Immature natural killer cell (primary cell): Measurements from ENCODE around the gene PNISR. TPM values are rescaled to one million over a fixed set of nuclear protein-coding genes. Genes with fewer than 3 reads are reported as not detected.
A peak's percentile ranks its signal among the peaks of the same experiment; 100 is the strongest.
"Not testable (repeated sequence)": the region's sequence is repeated elsewhere in the genome, so short reads cannot be mapped to it uniquely, and the experiment has no call there.

Experiments used
- DNase-seq, 3 donors: peaks; one replicate each; pipeline ENCODE4 v3.0.0; 2022; ENCODE audit warnings: mixed read lengths in 1 of 3
- H3K27ac Mint-ChIP-seq, 6 donors: one replicate each; pipeline ENCODE4 v1.8.0; 2020; ENCODE audit warnings: mixed read lengths in 6 of 6, mild to moderate bottlenecking in 5 of 6, inconsistent platforms in 4 of 6, moderate library complexity in 3 of 6
- H3K27me3 Mint-ChIP-seq, 3 donors: one replicate each; pipeline ENCODE4 v1.8.0; 2020 to 2021; ENCODE audit warnings: low read depth in 3 of 3, mild to moderate bottlenecking in 3 of 3, mixed read lengths in 3 of 3, moderate library complexity in 3 of 3, inconsistent platforms in 1 of 3
- H3K36me3 Mint-ChIP-seq, 3 donors: one replicate each; pipeline ENCODE4 v1.8.0; 2020; ENCODE audit warnings: mixed read lengths in 3 of 3, inconsistent platforms in 2 of 3, mild to moderate bottlenecking in 2 of 3
- H3K4me1 Mint-ChIP-seq, 2 donors: one replicate each; pipeline ENCODE4 v1.8.0; 2020; ENCODE audit warnings: inconsistent platforms in 2 of 2, mild to moderate bottlenecking in 2 of 2, mixed read lengths in 2 of 2, moderate library complexity in 1 of 2
- H3K4me3 Mint-ChIP-seq, 5 donors: one replicate each; pipeline ENCODE4 v1.8.0; 2020; ENCODE audit warnings: mild to moderate bottlenecking in 5 of 5, mixed read lengths in 5 of 5, inconsistent platforms in 3 of 5, moderate library complexity in 3 of 5
- H3K9me3 Mint-ChIP-seq, 6 donors: one replicate each; pipeline ENCODE4 v1.8.0; 2020; ENCODE audit warnings: mild to moderate bottlenecking in 6 of 6, mixed read lengths in 6 of 6, inconsistent platforms in 4 of 6, moderate library complexity in 3 of 6
- polyA plus RNA-seq, 3 donors: library from polyadenylated mRNA; unstranded; fragments of 300-500 nt; fragmentation: Illumina TruSeq; gene quantifications; one replicate each; pipeline ENCODE4 v1.2.3, GENCODE V29; 2021

PNISR gene
- polyA plus RNA-seq: 10 to 100 TPM; 48.7 to 68.3 (median 65.5) TPM

- no peaks in the 10 kb centered on the region for H3K9me3 Mint-ChIP-seq
These were observed at the start of gene PNISR for GRCh38 chr6:99424761-99425646. TSS of gene PNISR (minus strand) at chr6:99425308. CDS start at chr6:99414659, 10,649 bp downstream.

GRCh38 chr6:99473730-99474129 lies 48.6 kb upstream of the PNISR start:
- Mint-ChIP-seq H3K27ac (no peak overlapping the region), H3K9me3 (no peaks in the 10 kb centered on the region), H3K36me3 (peaks cover 4 to 10% (median 8%) of the 10 kb centered on the region in 3 donors), H3K4me1 (peaks cover 0 to 5% of the 10 kb centered on the region in 2 donors), H3K4me3 (no peak overlapping the region), H3K27me3 (no peaks in the 10 kb centered on the region)
- no peak for DNase-seq

More at GRCh38 chr6:99424761-99425646, at the start of gene PNISR:
- Mint-ChIP-seq H3K4me3 (peak within 1 kb of the TSS; percentile 93 to 100 (median 99)), H3K4me1 (peaks cover 58 to 69% of the 10 kb centered on the region in 2 donors), H3K27ac (peak within 1 kb of the TSS; percentile 96 to 100 (median 100)), H3K36me3 (peaks cover 3 to 4% (median 3%) of the 10 kb centered on the region in 3 donors), H3K27me3 (peaks cover 11 to 16% (median 14%) of the 10 kb centered on the region in 3 donors)
- peak; percentile 93 for DNase-seq

GRCh38 chr6:99471638-99472037 lies 46.5 kb upstream of the PNISR start:
- H3K36me3 Mint-ChIP-seq: peaks cover 4 to 10% (median 4%) of the 10 kb centered on the region in 3 donors
- no peaks in the 10 kb centered on the region for H3K9me3 Mint-ChIP-seq
- no peaks in the 10 kb centered on the region for H3K27me3 Mint-ChIP-seq
- no peak overlapping the region for H3K4me3 Mint-ChIP-seq
- DNase-seq: no peak
- no peak overlapping the region for H3K27ac Mint-ChIP-seq
- no peaks in the 10 kb centered on the region for H3K4me1 Mint-ChIP-seq

GRCh38 chr6:99467509-99468106 lies 42.5 kb upstream of the PNISR start:
- H3K27me3 Mint-ChIP-seq: no peaks in the 10 kb centered on the region
- H3K36me3 Mint-ChIP-seq: peaks cover 3 to 7% (median 3%) of the 10 kb centered on the region in 3 donors
- no peaks in the 10 kb centered on the region for H3K4me1 Mint-ChIP-seq
- H3K9me3 Mint-ChIP-seq: no peaks in the 10 kb centered on the region
- no peak overlapping the region for H3K4me3 Mint-ChIP-seq
- H3K27ac Mint-ChIP-seq: no peak overlapping the region
- peak; percentile 14 to 28 (median 22) for DNase-seq

GRCh38 chr6:99459133-99459532 lies 34.0 kb upstream of the PNISR start:
- H3K4me1 Mint-ChIP-seq, H3K4me3 Mint-ChIP-seq, H3K27me3 Mint-ChIP-seq, H3K27ac Mint-ChIP-seq, DNase-seq, H3K9me3 Mint-ChIP-seq: not testable (repeated sequence)
- peaks cover 3 to 19% (median 18%) of the 10 kb centered on the region in 3 donors for H3K36me3 Mint-ChIP-seq

- Mint-ChIP-seq H3K9me3 (peaks cover 0 to 7% (median under 1%) of the 10 kb centered on the region in 6 donors), H3K4me1 (no peaks in the 10 kb centered on the region), H3K4me3 (no peak overlapping the region), H3K27ac (peak overlapping the region in 2 of 6 donors; percentile 5 to 23), H3K36me3 (peaks cover 2 to 20% (median 18%) of the 10 kb centered on the region in 3 donors), H3K27me3 (peaks cover 0 to 3% (median 0%) of the 10 kb centered on the region in 3 donors)
- DNase-seq: no peak
These were observed 33.2 kb upstream of the PNISR start for GRCh38 chr6:99458319-99458718.

- no peak for DNase-seq
- Mint-ChIP-seq H3K27ac (peak overlapping the region in 1 of 6 donors; percentile 40), H3K4me3 (no peak overlapping the region), H3K4me1 (no peaks in the 10 kb centered on the region), H3K27me3 (no peaks in the 10 kb centered on the region), H3K36me3 (peaks cover 15 to 43% (median 43%) of the 10 kb centered on the region in 3 donors), H3K9me3 (peaks cover 4 to 22% (median 12%) of the 10 kb centered on the region in 6 donors)
These were observed 21.0 kb upstream of the PNISR start for GRCh38 chr6:99446076-99446475.

GRCh38 chr6:99434702-99435530 lies 9.8 kb upstream of the PNISR start:
- Mint-ChIP-seq H3K36me3 (peaks cover 0 to 6% (median 0%) of the 10 kb centered on the region in 3 donors), H3K27me3 (no peaks in the 10 kb centered on the region), H3K27ac (no peak overlapping the region), H3K4me1 (no peaks in the 10 kb centered on the region), H3K9me3 (no peaks in the 10 kb centered on the region), H3K4me3 (no peak overlapping the region)
- DNase-seq: no peak

GRCh38 chr6:99432877-99433276 lies 7.8 kb upstream of the PNISR start:
- no peaks in the 10 kb centered on the region for H3K27me3 Mint-ChIP-seq
- no peaks in the 10 kb centered on the region for H3K9me3 Mint-ChIP-seq
- H3K4me1 Mint-ChIP-seq: no peaks in the 10 kb centered on the region
- no peak overlapping the region for H3K27ac Mint-ChIP-seq
- no peak for DNase-seq
- H3K4me3 Mint-ChIP-seq: no peak overlapping the region
- H3K36me3 Mint-ChIP-seq: peaks cover 0 to 6% (median 0%) of the 10 kb centered on the region in 3 donors

- Mint-ChIP-seq H3K9me3 (no peaks in the 10 kb centered on the region), H3K27me3 (peaks cover 0 to 2% (median 0%) of the 10 kb centered on the region in 3 donors), H3K36me3 (peaks cover 0 to 6% (median 0%) of the 10 kb centered on the region in 3 donors), H3K27ac (no peak overlapping the region), H3K4me1 (peaks cover 0 to 5% of the 10 kb centered on the region in 2 donors), H3K4me3 (no peak overlapping the region)
- DNase-seq: no peak
These were observed 6.8 kb upstream of the PNISR start for GRCh38 chr6:99431901-99432300.

GRCh38 chr6:99427988-99428387 lies 2.9 kb upstream of the PNISR start:
- Mint-ChIP-seq H3K27me3 (peaks cover 10 to 16% (median 14%) of the 10 kb centered on the region in 3 donors), H3K9me3 (no peaks in the 10 kb centered on the region), H3K36me3 (peaks cover 0 to 6% (median 4%) of the 10 kb centered on the region in 3 donors), H3K27ac (no peak overlapping the region), H3K4me3 (no peak overlapping the region), H3K4me1 (peaks cover 28 to 39% of the 10 kb centered on the region in 2 donors)
- DNase-seq: no peak

GRCh38 chr6:99426451-99426757 lies 1.3 kb upstream of the PNISR start:
- Mint-ChIP-seq H3K9me3 (no peaks in the 10 kb centered on the region), H3K4me3 (peak overlapping the region; percentile 93 to 100 (median 99)), H3K36me3 (peaks cover 1 to 6% (median 4%) of the 10 kb centered on the region in 3 donors), H3K27me3 (peaks cover 11 to 16% (median 14%) of the 10 kb centered on the region in 3 donors), H3K4me1 (peaks cover 44 to 55% of the 10 kb centered on the region in 2 donors), H3K27ac (peak overlapping the region in 5 of 6 donors; percentile 59 to 100 (median 99))
- DNase-seq: no peak

- H3K9me3 Mint-ChIP-seq: no peaks in the 10 kb centered on the region
- peak in 1 of 3 donors; percentile 65 for DNase-seq
- peak overlapping the region; percentile 96 to 100 (median 100) for H3K27ac Mint-ChIP-seq
- H3K36me3 Mint-ChIP-seq: peaks cover 3 to 4% (median 3%) of the 10 kb centered on the region in 3 donors
- peaks cover 11 to 16% (median 14%) of the 10 kb centered on the region in 3 donors for H3K27me3 Mint-ChIP-seq
- H3K4me3 Mint-ChIP-seq: peak overlapping the region; percentile 93 to 100 (median 99)
- peaks cover 49 to 61% of the 10 kb centered on the region in 2 donors for H3K4me1 Mint-ChIP-seq
These were observed 741 bp upstream of the PNISR start for GRCh38 chr6:99425647-99426450.
